ENCODE results near the gene P4HA3.
"Not testable (repeated sequence)": the region's sequence is repeated elsewhere in the genome, so short reads cannot be mapped to it uniquely, and the experiment has no call there.

Gene P4HA3

GRCh38 chr11:74311352-74311926, at the start of gene P4HA3:
TSS of gene P4HA3 (minus strand) at chr11:74311640. CDS start at chr11:74311611, 29 bp downstream.
- peak; percentile 27 for DNase-seq

GRCh38 chr11:74357449-74357848, 46.0 kb upstream of the P4HA3 start:
- no peak for DNase-seq

- no peak for DNase-seq
Observed at GRCh38 chr11:74355626-74356025, 44.2 kb upstream of the P4HA3 start.

- DNase-seq: no peak
Observed at GRCh38 chr11:74354036-74354435, 42.6 kb upstream of the P4HA3 start.

- DNase-seq: no peak
Observed at GRCh38 chr11:74347381-74347780, 35.9 kb upstream of the P4HA3 start.

- no peak for DNase-seq
Observed at GRCh38 chr11:74345420-74345819, 34.0 kb upstream of the P4HA3 start.

- no peak for DNase-seq
Observed at GRCh38 chr11:74341921-74342320, 30.5 kb upstream of the P4HA3 start.

- DNase-seq: no peak
Observed at GRCh38 chr11:74339619-74340018, 28.2 kb upstream of the P4HA3 start.

GRCh38 chr11:74338963-74339362, 27.5 kb upstream of the P4HA3 start:
- no peak for DNase-seq

- no peak for DNase-seq
Observed at GRCh38 chr11:74333193-74333592, 21.8 kb upstream of the P4HA3 start.

GRCh38 chr11:74332291-74332690, 20.9 kb upstream of the P4HA3 start:
- no peak for DNase-seq

GRCh38 chr11:74331000-74331399, 19.6 kb upstream of the P4HA3 start:
- not testable (repeated sequence) for DNase-seq

- DNase-seq: peak; percentile 21
Observed at GRCh38 chr11:74330075-74330858, 18.8 kb upstream of the P4HA3 start.

GRCh38 chr11:74327076-74327475, 15.6 kb upstream of the P4HA3 start:
- DNase-seq: no peak

GRCh38 chr11:74326665-74327064, 15.2 kb upstream of the P4HA3 start:
- DNase-seq: no peak

GRCh38 chr11:74325649-74326645, 14.5 kb upstream of the P4HA3 start:
- DNase-seq: peak; percentile 93

GRCh38 chr11:74322667-74323066, 11.2 kb upstream of the P4HA3 start:
- DNase-seq: no peak

- DNase-seq: no peak
Observed at GRCh38 chr11:74321487-74322188, 10.2 kb upstream of the P4HA3 start.

GRCh38 chr11:74320538-74320937, 9.1 kb upstream of the P4HA3 start:
- no peak for DNase-seq

GRCh38 chr11:74319139-74319816, 7.8 kb upstream of the P4HA3 start:
- DNase-seq: no peak

- DNase-seq: no peak
Observed at GRCh38 chr11:74318241-74318932, 6.9 kb upstream of the P4HA3 start.
